Measurements from ENCODE around the gene CIROP.

CIROP gene

GRCh38 chr14:23051141-23052057 lies 53.4 kb downstream of the CIROP start:
- TF ChIP-seq POLR2AphosphoS5 (IDR thresholded peaks at IDR 0.05; ENCODE audit: low read depth, low read length) (no peak), TAF1 (IDR thresholded peaks at IDR 0.05; ENCODE audit: borderline replicate concordance, low read depth, low read length) (no peak), POLR2A (IDR thresholded peaks at IDR 0.05; ENCODE audit: low read depth, low read length) (no peak)
- no peak for FAIRE-seq
- DNase-seq (ENCODE audit: insufficient read length), result no peak
